ENCODE results near the gene PICK1.

- no peak for TF ChIP-seq ZNF274 (IDR thresholded peaks at IDR 0.05; ENCODE audit: low read depth, low read length)
- no peak for TF ChIP-seq SUZ12 (IDR thresholded peaks at IDR 0.05; ENCODE audit: extremely low read depth, insufficient read depth, insufficient read length)
Observed at GRCh38 chr22:38067028-38067415, 9.8 kb downstream of the PICK1 start.
